ENCODE data around the gene OTOF. TPM values are rescaled to one million over a fixed set of nuclear protein-coding genes. Genes with fewer than 3 reads are reported as not detected.

Gene OTOF
- total RNA-seq, 1 donor from 2014 or later: 0.22 TPM

GRCh38 chr2:26442301-26442700 is 35.6 kb downstream of the OTOF start:
- no peak overlapping the region for H3K27ac Mint-ChIP-seq
- H3K27me3 Mint-ChIP-seq: peaks cover 29% of the 10 kb centered on the region
- no peaks in the 10 kb centered on the region for H3K9me3 Mint-ChIP-seq (ENCODE audit: low read depth)
- no peak for DNase-seq (ENCODE audit: low spot score, unreplicated experiment)
- TF ChIP-seq, protein P1, sequence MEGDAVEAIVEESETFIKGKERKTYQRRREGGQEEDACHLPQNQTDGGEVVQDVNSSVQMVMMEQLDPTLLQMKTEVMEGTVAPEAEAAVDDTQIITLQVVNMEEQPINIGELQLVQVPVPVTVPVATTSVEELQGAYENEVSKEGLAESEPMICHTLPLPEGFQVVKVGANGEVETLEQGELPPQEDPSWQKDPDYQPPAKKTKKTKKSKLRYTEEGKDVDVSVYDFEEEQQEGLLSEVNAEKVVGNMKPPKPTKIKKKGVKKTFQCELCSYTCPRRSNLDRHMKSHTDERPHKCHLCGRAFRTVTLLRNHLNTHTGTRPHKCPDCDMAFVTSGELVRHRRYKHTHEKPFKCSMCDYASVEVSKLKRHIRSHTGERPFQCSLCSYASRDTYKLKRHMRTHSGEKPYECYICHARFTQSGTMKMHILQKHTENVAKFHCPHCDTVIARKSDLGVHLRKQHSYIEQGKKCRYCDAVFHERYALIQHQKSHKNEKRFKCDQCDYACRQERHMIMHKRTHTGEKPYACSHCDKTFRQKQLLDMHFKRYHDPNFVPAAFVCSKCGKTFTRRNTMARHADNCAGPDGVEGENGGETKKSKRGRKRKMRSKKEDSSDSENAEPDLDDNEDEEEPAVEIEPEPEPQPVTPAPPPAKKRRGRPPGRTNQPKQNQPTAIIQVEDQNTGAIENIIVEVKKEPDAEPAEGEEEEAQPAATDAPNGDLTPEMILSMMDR (IDR thresholded peaks at IDR 0.05; ENCODE audit: unreplicated experiment): no peak
- H3K4me3 Mint-ChIP-seq (ENCODE audit: low read depth): no peak overlapping the region
- H3K36me3 Mint-ChIP-seq (ENCODE audit: insufficient read depth): no peaks in the 10 kb centered on the region
- H3K4me1 Mint-ChIP-seq (ENCODE audit: low read depth): peaks cover 8% of the 10 kb centered on the region

DNA sequence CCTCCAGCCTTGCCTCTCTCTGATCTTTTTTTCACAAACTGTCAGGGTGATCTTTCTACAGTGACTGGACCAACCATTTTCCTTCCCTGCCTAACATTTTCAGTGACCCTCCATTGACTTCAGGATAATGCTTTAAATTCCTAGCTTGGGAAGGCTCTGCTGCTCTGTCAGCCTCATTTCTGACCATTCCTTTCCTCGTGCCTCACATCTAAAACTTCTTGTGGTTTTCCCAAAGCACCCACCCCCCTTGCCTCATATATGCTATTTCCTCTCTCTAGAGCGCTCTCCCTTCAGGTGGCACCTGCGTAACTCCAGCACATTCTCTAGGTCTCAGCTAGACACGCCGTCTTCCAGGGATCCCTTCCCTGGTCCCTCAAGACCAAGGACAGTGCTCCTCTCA is 39.0 kb downstream of the OTOF start:
- peaks cover 8% of the 10 kb centered on the region for H3K4me1 Mint-ChIP-seq (ENCODE audit: low read depth)
- H3K27me3 Mint-ChIP-seq: peaks cover 19% of the 10 kb centered on the region
- TF ChIP-seq, protein P1 (IDR thresholded peaks at IDR 0.05; ENCODE audit: unreplicated experiment): no peak
- no peak for DNase-seq (ENCODE audit: low spot score, unreplicated experiment)
- H3K9me3 Mint-ChIP-seq (ENCODE audit: low read depth): no peaks in the 10 kb centered on the region
- H3K27ac Mint-ChIP-seq: no peak overlapping the region
- no peaks in the 10 kb centered on the region for H3K36me3 Mint-ChIP-seq (ENCODE audit: insufficient read depth)
- H3K4me3 Mint-ChIP-seq (ENCODE audit: low read depth): no peak overlapping the region

DNA sequence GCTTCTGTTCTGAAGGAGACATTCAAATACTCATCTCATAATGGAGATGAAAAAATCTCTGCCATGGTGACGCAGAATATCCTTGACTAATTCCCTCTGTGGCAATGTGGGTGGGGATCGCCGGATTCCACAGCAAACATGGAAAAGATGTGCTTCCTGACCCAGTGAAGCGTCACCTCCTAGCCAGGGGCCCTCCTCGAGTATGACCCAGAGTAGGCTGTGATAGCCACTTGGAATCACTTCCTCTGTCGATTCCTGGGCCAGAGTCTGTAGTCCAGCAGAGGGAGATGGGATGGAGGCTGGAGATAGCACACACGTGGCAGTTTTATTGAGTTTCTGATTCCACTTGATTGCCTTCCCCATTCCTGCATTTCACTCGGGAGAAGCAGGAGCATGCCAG is 39.4 kb downstream of the OTOF start:
- no peak for DNase-seq (ENCODE audit: low spot score, unreplicated experiment)
- Mint-ChIP-seq H3K9me3 (ENCODE audit: low read depth) (no peaks in the 10 kb centered on the region), H3K36me3 (ENCODE audit: insufficient read depth) (no peaks in the 10 kb centered on the region), H3K27ac (no peak overlapping the region), H3K4me1 (ENCODE audit: low read depth) (peaks cover 8% of the 10 kb centered on the region), H3K4me3 (ENCODE audit: low read depth) (no peak overlapping the region), H3K27me3 (peaks cover 19% of the 10 kb centered on the region)
- TF ChIP-seq, protein P1 (IDR thresholded peaks at IDR 0.05; ENCODE audit: unreplicated experiment): no peak

- Mint-ChIP-seq H3K27ac (no peak overlapping the region), H3K27me3 (peaks cover 40% of the 10 kb centered on the region), H3K4me3 (ENCODE audit: low read depth) (no peak overlapping the region), H3K9me3 (ENCODE audit: low read depth) (no peaks in the 10 kb centered on the region), H3K4me1 (ENCODE audit: low read depth) (peaks cover 8% of the 10 kb centered on the region), H3K36me3 (ENCODE audit: insufficient read depth) (no peaks in the 10 kb centered on the region)
- DNase-seq (ENCODE audit: low spot score, unreplicated experiment): no peak
- TF ChIP-seq, protein P1 (IDR thresholded peaks at IDR 0.05; ENCODE audit: unreplicated experiment): no peak
These were observed 42.8 kb downstream of the OTOF start for GRCh38 chr2:26435106-26435505.

DNA sequence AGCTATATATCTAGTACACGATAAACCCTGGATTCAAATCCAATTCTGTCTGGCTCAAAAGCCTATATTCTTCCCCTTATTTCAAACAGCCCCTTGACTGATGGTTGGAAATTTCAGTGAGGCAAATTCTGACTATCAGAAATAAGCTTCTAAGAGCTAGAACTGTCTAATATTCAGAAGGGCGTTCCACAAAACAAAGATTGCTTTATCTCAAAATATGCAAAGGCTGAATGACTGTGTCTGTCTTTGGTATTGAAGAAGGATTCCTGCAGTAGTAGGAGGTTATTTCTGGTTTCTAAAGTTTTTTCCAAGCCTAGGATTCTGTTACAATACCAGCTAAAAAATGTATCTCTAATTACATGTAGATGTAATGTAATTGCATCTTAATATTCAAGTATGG is 45.1 kb downstream of the OTOF start:
- Mint-ChIP-seq H3K27ac (no peak overlapping the region), H3K9me3 (ENCODE audit: low read depth) (no peaks in the 10 kb centered on the region), H3K4me1 (ENCODE audit: low read depth) (no peaks in the 10 kb centered on the region), H3K27me3 (peaks cover 27% of the 10 kb centered on the region), H3K36me3 (ENCODE audit: insufficient read depth) (no peaks in the 10 kb centered on the region), H3K4me3 (ENCODE audit: low read depth) (no peak overlapping the region)
- DNase-seq (ENCODE audit: low spot score, unreplicated experiment): no peak
- TF ChIP-seq, protein P1 (IDR thresholded peaks at IDR 0.05; ENCODE audit: unreplicated experiment): no peak

Data from progenitor cell of endocrine pancreas (in vitro differentiated cells).